ENCODE data around the gene TUBA4B. TPM values are rescaled to one million over a fixed set of nuclear protein-coding genes. Genes with fewer than 3 reads are reported as not detected.

The TUBA4B gene
- total RNA-seq, 1 experiment from 2014 or later, result not detected

GRCh38 chr2:219296631-219297391 is 43.8 kb downstream of the TUBA4B start:
- H3K36me3 ChIP-seq (ENCODE audit: control insufficient read depth, insufficient read depth, low read length), result no peaks in the 10 kb centered on the region
- H3K4me1 ChIP-seq, result peaks cover 4% of the 10 kb centered on the region; the same call in 1 of the 2 replicates
- H3K27me3 ChIP-seq (replicated peaks; ENCODE audit: control insufficient read depth, insufficient read depth, low read length), result no peaks in the 10 kb centered on the region; the same call in none of the 2 replicates
- no peak overlapping the region for H3K27ac Mint-ChIP-seq (ENCODE audit: unreplicated experiment)
- peaks cover 8% of the 10 kb centered on the region for H3K27me3 Mint-ChIP-seq (ENCODE audit: insufficient read depth, unreplicated experiment)
- CTCF ChIA-PET, result interaction anchor here (0.6 to 2.6 kb wide), 3 partner anchors 22 to 590 kb away, joined by 3 to 29 read pairs (median 25); no protein-coding TSS in a partner anchor
- H3K36me3 Mint-ChIP-seq (ENCODE audit: insufficient read depth, unreplicated experiment), result peaks cover 5% of the 10 kb centered on the region
- BruUV-seq (replicated peaks), result no TSS peak
- no peak overlapping the region for H3K4me3 ChIP-seq (ENCODE audit: low read depth, low read length)
- intact Hi-C loops (cut with micrococcal nuclease; ENCODE audit: unreplicated experiment), result loop anchor here (5.0 kb wide), 1 partner anchor 240 kb away; no protein-coding TSS in a partner anchor
- no peak overlapping the region for H3K4me3 Mint-ChIP-seq (ENCODE audit: unreplicated experiment)
- DNase-seq, result no peak
- POLR2A ChIA-PET, result no interaction called here
- H3K9me3 Mint-ChIP-seq (ENCODE audit: unreplicated experiment), result no peaks in the 10 kb centered on the region
- H3K9me3 ChIP-seq, result no peaks in the 10 kb centered on the region
- H3K4me1 Mint-ChIP-seq (ENCODE audit: low read depth, unreplicated experiment), result no peaks in the 10 kb centered on the region
- TF ChIP-seq CTCF (IDR thresholded peaks at IDR 0.05; ENCODE audit: insufficient read depth in 1 of 2, low read depth in 1 of 2, low read length in 1 of 2, severe bottlenecking in 1 of 2, unreplicated experiment in 1 of 2), result no peak

GRCh38 chr2:219297766-219298456 is 44.9 kb downstream of the TUBA4B start:
- Histone ChIP-seq H3K9me3 (no peaks in the 10 kb centered on the region), H3K36me3 (ENCODE audit: control insufficient read depth, insufficient read depth, low read length) (no peaks in the 10 kb centered on the region), H3K4me1 (peaks cover 4% of the 10 kb centered on the region; the same call in 1 of the 2 replicates), H3K27me3 (replicated peaks; ENCODE audit: control insufficient read depth, insufficient read depth, low read length) (no peaks in the 10 kb centered on the region; the same call in none of the 2 replicates), H3K4me3 (ENCODE audit: low read depth, low read length) (no peak overlapping the region)
- TF ChIP-seq CTCF (IDR thresholded peaks at IDR 0.05; ENCODE audit: insufficient read depth in 1 of 2, low read depth in 1 of 2, low read length in 1 of 2, severe bottlenecking in 1 of 2, unreplicated experiment in 1 of 2), result no peak
- CTCF ChIA-PET, result no interaction called here
- H3K36me3 Mint-ChIP-seq (ENCODE audit: insufficient read depth, unreplicated experiment), result peaks cover 5% of the 10 kb centered on the region
- H3K9me3 Mint-ChIP-seq (ENCODE audit: unreplicated experiment), result no peaks in the 10 kb centered on the region
- no peaks in the 10 kb centered on the region for H3K4me1 Mint-ChIP-seq (ENCODE audit: low read depth, unreplicated experiment)
- POLR2A ChIA-PET, result no interaction called here
- H3K27ac Mint-ChIP-seq (ENCODE audit: unreplicated experiment), result no peak overlapping the region
- DNase-seq, result no peak
- no TSS peak for BruUV-seq (replicated peaks)
- intact Hi-C loops (cut with micrococcal nuclease; ENCODE audit: unreplicated experiment), result loop anchor here (1.0 to 5.0 kb wide), 5 partner anchors 8 to 241 kb away; partner anchors contain the start of genes DNPEP and NHEJ1
- peaks cover 8% of the 10 kb centered on the region for H3K27me3 Mint-ChIP-seq (ENCODE audit: insufficient read depth, unreplicated experiment)
- H3K4me3 Mint-ChIP-seq (ENCODE audit: unreplicated experiment), result no peak overlapping the region

GRCh38 chr2:219298759-219299371 is 45.8 kb downstream of the TUBA4B start:
- Mint-ChIP-seq H3K27ac (ENCODE audit: unreplicated experiment) (no peak overlapping the region), H3K36me3 (ENCODE audit: insufficient read depth, unreplicated experiment) (peaks cover 5% of the 10 kb centered on the region), H3K9me3 (ENCODE audit: unreplicated experiment) (no peaks in the 10 kb centered on the region), H3K4me3 (ENCODE audit: unreplicated experiment) (no peak overlapping the region), H3K4me1 (ENCODE audit: low read depth, unreplicated experiment) (no peaks in the 10 kb centered on the region), H3K27me3 (ENCODE audit: insufficient read depth, unreplicated experiment) (peaks cover 13% of the 10 kb centered on the region)
- peak; percentile 96 to 97 for TF ChIP-seq CTCF (IDR thresholded peaks at IDR 0.05; ENCODE audit: insufficient read depth in 1 of 2, low read depth in 1 of 2, low read length in 1 of 2, severe bottlenecking in 1 of 2, unreplicated experiment in 1 of 2)
- Histone ChIP-seq H3K4me3 (ENCODE audit: low read depth, low read length) (no peak overlapping the region), H3K36me3 (ENCODE audit: control insufficient read depth, insufficient read depth, low read length) (no peaks in the 10 kb centered on the region), H3K27me3 (replicated peaks; ENCODE audit: control insufficient read depth, insufficient read depth, low read length) (no peaks in the 10 kb centered on the region; the same call in none of the 2 replicates), H3K4me1 (peaks cover 4% of the 10 kb centered on the region; the same call in 1 of the 2 replicates), H3K9me3 (no peaks in the 10 kb centered on the region)
- intact Hi-C loops (cut with micrococcal nuclease; ENCODE audit: unreplicated experiment), result loop anchor here (1.0 to 5.0 kb wide), 5 partner anchors 7 to 242 kb away; partner anchors contain the start of genes DNPEP and NHEJ1
- DNase-seq, result peak; percentile 86 to 94
- POLR2A ChIA-PET, result interaction anchor here (0.5 kb wide), 1 partner anchor 89 kb away, joined by 5 read pairs; no protein-coding TSS in a partner anchor
- CTCF ChIA-PET, result interaction anchor here (0.9 kb wide), 1 partner anchor 140 kb away, joined by 3 read pairs; no protein-coding TSS in a partner anchor
- BruUV-seq (replicated peaks), result no TSS peak

Measured in Caco-2 (cell line).